BLaER1 treated with 17β-estradiol and CSF1 and Interleukin-3, amounts not matched to agents 10 nM and 100 nM (cell line): Measurements from ENCODE around the gene SYP.

ENCODE experiments used
- H3K27ac ChIP-seq, 11 experiments: shearing (Covaris generic); formaldehyde crosslinking; 2 replicates each; pipeline ENCODE4 v1.8.1; 2022
- H3K27me3 ChIP-seq, 11 experiments: shearing (Covaris generic); formaldehyde crosslinking; 2 replicates each; pipeline ENCODE4 v1.8.1; 2022
- H3K36me3 ChIP-seq, 11 experiments: shearing (Covaris generic); formaldehyde crosslinking; 2 replicates each; pipeline ENCODE4 v1.8.1; 2022
- H3K4me1 ChIP-seq, 10 experiments: shearing (Covaris generic); formaldehyde crosslinking; 2 replicates each; pipeline ENCODE4 v1.8.1; 2022
- H3K4me2 ChIP-seq, 11 experiments: shearing (Covaris generic); formaldehyde crosslinking; 2 replicates each; pipeline ENCODE4 v1.8.1; 2022
- H3K4me3 ChIP-seq, 10 experiments: shearing (Covaris generic); formaldehyde crosslinking; 2 replicates each; pipeline ENCODE4 v1.8.1; 2022
- H3K9ac ChIP-seq, 11 experiments: shearing (Covaris generic); formaldehyde crosslinking; 2 replicates each; pipeline ENCODE4 v1.8.1; 2022
- H3K9me3 ChIP-seq, 11 experiments: shearing (Covaris generic); formaldehyde crosslinking; replicated peaks in 1 of 11; 2 replicates each; pipeline ENCODE4 v1.8.1; 2022
- H4K20me1 ChIP-seq, 11 experiments: shearing (Covaris generic); formaldehyde crosslinking; 2 replicates each; pipeline ENCODE4 v1.8.1; 2022
- Cebpa-rat ChIP-seq, 11 experiments: shearing (Covaris generic); IDR thresholded peaks; 2 replicates each; pipeline ENCODE4 v1.8.1; 2022

The SYP gene

GRCh38 chrX:49242545-49243066, 42.6 kb upstream of the SYP start:
- Histone ChIP-seq H4K20me1 (peaks cover 0 to 14% (median 0%) of the 10 kb centered on the region in 11 experiments; a peak in 9 of 22 replicates), H3K4me2 (peak overlapping the region in 3 of 11 experiments; percentile 5 to 41 (median 30); a peak in 4 of 22 replicates), H3K27ac (peak overlapping the region in 3 of 11 experiments; percentile 4 to 15 (median 12); a peak in 2 of 22 replicates), H3K36me3 (peaks cover 10 to 55% (median 35%) of the 10 kb centered on the region in 11 experiments; a peak in 19 of 22 replicates), H3K4me3 (no peak overlapping the region), H3K27me3 (peaks cover 33 to 82% (median 56%) of the 10 kb centered on the region in 11 experiments), H3K9ac (no peak overlapping the region), H3K9me3 (no peaks in the 10 kb centered on the region), H3K4me1 (peaks cover 0 to 46% (median 19%) of the 10 kb centered on the region in 10 experiments; a peak in 14 of 20 replicates)
- TF ChIP-seq Cebpa-rat (IDR thresholded peaks at IDR 0.05): no peak

GRCh38 chrX:49238735-49239134, 38.7 kb upstream of the SYP start:
- H3K9ac ChIP-seq: no peak overlapping the region; a peak in 1 of 22 replicates
- H4K20me1 ChIP-seq: peaks cover 0 to 11% (median 0%) of the 10 kb centered on the region in 11 experiments; a peak in 6 of 22 replicates
- peaks cover 17 to 63% (median 37%) of the 10 kb centered on the region in 10 experiments; a peak in 19 of 20 replicates for H3K4me1 ChIP-seq
- H3K27me3 ChIP-seq: peaks cover 11 to 54% (median 33%) of the 10 kb centered on the region in 11 experiments; a peak in 20 of 22 replicates
- H3K9me3 ChIP-seq: peaks cover 0 to 6% (median 0%) of the 10 kb centered on the region in 11 experiments; a peak in 4 of 22 replicates
- TF ChIP-seq Cebpa-rat (IDR thresholded peaks at IDR 0.05): no peak
- no peak overlapping the region for H3K4me3 ChIP-seq
- H3K36me3 ChIP-seq: peaks cover 0 to 20% (median 11%) of the 10 kb centered on the region in 11 experiments; a peak in 15 of 22 replicates
- peak overlapping the region in 5 of 11 experiments; percentile 67 to 86 (median 79); a peak in 8 of 22 replicates for H3K4me2 ChIP-seq
- H3K27ac ChIP-seq: peak overlapping the region in 2 of 11 experiments; percentile 81 to 85; a peak in 3 of 22 replicates

DNA sequence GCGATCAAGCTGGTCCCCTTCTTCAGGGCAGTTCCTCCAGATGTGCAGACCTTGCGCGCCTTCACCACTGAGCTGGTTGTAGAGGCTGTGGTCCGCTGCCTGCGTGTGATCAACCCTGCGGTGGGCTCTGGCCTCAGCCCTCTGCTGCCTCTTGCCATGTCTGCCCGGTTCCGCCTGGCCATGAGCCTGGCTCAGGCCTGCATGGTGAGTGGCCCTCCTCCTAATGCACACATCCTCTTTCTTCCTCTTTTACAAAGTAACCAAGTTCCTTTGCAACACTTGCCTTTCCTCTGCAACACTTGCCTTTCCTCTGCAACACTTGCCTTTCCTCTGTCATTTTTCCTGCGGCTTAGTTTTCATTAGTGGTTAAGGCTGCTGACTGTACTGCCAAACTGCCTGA, 37.1 kb upstream of the SYP start:
- Histone ChIP-seq H3K27me3 (peaks cover 0 to 38% (median 16%) of the 10 kb centered on the region in 11 experiments; a peak in 15 of 22 replicates), H3K4me3 (peak overlapping the region in 5 of 10 experiments; percentile 5 to 62 (median 28); a peak in 6 of 20 replicates), H3K9ac (peak overlapping the region in 8 of 11 experiments; percentile 5 to 83 (median 51); a peak in 10 of 22 replicates), H3K4me2 (peak overlapping the region; percentile 66 to 86 (median 75); a peak in 21 of 22 replicates), H3K4me1 (peaks cover 17 to 58% (median 30%) of the 10 kb centered on the region in 10 experiments; a peak in 19 of 20 replicates), H3K27ac (peak overlapping the region in 10 of 11 experiments; percentile 25 to 88 (median 78); a peak in 19 of 22 replicates), H3K36me3 (peaks cover 0 to 5% (median 0%) of the 10 kb centered on the region in 11 experiments; a peak in 4 of 22 replicates), H4K20me1 (peaks cover 0 to 11% (median 0%) of the 10 kb centered on the region in 11 experiments; a peak in 4 of 22 replicates), H3K9me3 (peaks cover 0 to 6% (median 0%) of the 10 kb centered on the region in 11 experiments; a peak in 4 of 22 replicates)
- TF ChIP-seq Cebpa-rat (IDR thresholded peaks at IDR 0.05): peak in 8 of 11 experiments; percentile 9 to 75 (median 54); a peak in 11 of 22 replicates

- Histone ChIP-seq H3K9ac (no peak overlapping the region), H4K20me1 (no peaks in the 10 kb centered on the region), H3K27ac (no peak overlapping the region), H3K4me3 (no peak overlapping the region), H3K27me3 (peaks cover 0 to 32% (median 16%) of the 10 kb centered on the region in 11 experiments; a peak in 14 of 22 replicates), H3K9me3 (peaks cover 0 to 23% (median 7%) of the 10 kb centered on the region in 11 experiments; a peak in 9 of 22 replicates), H3K4me2 (no peak overlapping the region), H3K4me1 (peaks cover 17 to 37% (median 25%) of the 10 kb centered on the region in 10 experiments; a peak in 19 of 20 replicates), H3K36me3 (no peaks in the 10 kb centered on the region; a peak in 2 of 22 replicates)
- TF ChIP-seq Cebpa-rat (IDR thresholded peaks at IDR 0.05): no peak
Observed at GRCh38 chrX:49233887-49234555, 34.0 kb upstream of the SYP start.

- TF ChIP-seq Cebpa-rat (IDR thresholded peaks at IDR 0.05): no peak
- Histone ChIP-seq H3K9me3 (peaks cover 0 to 24% (median 7%) of the 10 kb centered on the region in 11 experiments; a peak in 10 of 22 replicates), H3K4me3 (no peak within 1 kb of the TSS)
Observed at GRCh38 chrX:49233176-49233575, 33.2 kb upstream of the SYP start, which contains the start of gene CACNA1F. Gene CACNA1F, minus strand, starts transcription at chrX:49233340. Its CDS starts 31 bp downstream, at chrX:49233309.

DNA sequence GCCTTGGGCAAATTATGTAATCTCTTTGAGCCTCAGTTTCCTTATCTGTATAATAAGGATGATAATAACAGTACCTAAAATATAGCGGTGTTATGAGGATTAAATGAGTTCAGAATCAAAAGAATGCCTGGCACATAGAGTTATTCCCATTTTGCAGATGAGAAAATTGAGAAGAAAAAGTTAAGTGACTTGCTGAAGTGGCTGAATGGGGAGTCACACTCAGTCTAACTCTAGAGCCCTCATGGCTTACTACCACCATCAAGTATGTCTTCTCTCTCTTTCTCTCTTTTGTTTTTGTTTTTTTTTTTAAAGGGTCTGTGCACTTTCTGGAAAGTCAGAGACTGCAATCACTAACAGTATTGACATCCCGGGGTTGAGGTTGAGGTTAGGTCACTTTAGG, 32.5 kb upstream of the SYP start:
- Histone ChIP-seq H3K9me3 (peaks cover 0 to 28% (median 7%) of the 10 kb centered on the region in 11 experiments; a peak in 11 of 22 replicates), H3K4me2 (no peak overlapping the region), H3K36me3 (no peaks in the 10 kb centered on the region), H4K20me1 (no peaks in the 10 kb centered on the region), H3K9ac (no peak overlapping the region), H3K27me3 (peaks cover 0 to 29% (median 14%) of the 10 kb centered on the region in 11 experiments; a peak in 14 of 22 replicates), H3K27ac (no peak overlapping the region), H3K4me3 (no peak overlapping the region), H3K4me1 (peaks cover 15 to 23% (median 17%) of the 10 kb centered on the region in 10 experiments; a peak in 19 of 20 replicates)
- TF ChIP-seq Cebpa-rat (IDR thresholded peaks at IDR 0.05): no peak

More at GRCh38 chrX:49233176-49233575, 33.2 kb upstream of the SYP start, which contains the start of gene CACNA1F:
- no peak within 1 kb of the TSS for H3K27ac ChIP-seq
- H3K27me3 ChIP-seq: peaks cover 0 to 29% (median 14%) of the 10 kb centered on the region in 11 experiments; a peak in 14 of 22 replicates
- no peak within 1 kb of the TSS for H3K9ac ChIP-seq
- no peaks in the 10 kb centered on the region for H4K20me1 ChIP-seq
- no peaks in the 10 kb centered on the region for H3K36me3 ChIP-seq
- no peak within 1 kb of the TSS for H3K4me2 ChIP-seq
- H3K4me1 ChIP-seq: peaks cover 17 to 30% (median 21%) of the 10 kb centered on the region in 10 experiments; a peak in 19 of 20 replicates

DNA sequence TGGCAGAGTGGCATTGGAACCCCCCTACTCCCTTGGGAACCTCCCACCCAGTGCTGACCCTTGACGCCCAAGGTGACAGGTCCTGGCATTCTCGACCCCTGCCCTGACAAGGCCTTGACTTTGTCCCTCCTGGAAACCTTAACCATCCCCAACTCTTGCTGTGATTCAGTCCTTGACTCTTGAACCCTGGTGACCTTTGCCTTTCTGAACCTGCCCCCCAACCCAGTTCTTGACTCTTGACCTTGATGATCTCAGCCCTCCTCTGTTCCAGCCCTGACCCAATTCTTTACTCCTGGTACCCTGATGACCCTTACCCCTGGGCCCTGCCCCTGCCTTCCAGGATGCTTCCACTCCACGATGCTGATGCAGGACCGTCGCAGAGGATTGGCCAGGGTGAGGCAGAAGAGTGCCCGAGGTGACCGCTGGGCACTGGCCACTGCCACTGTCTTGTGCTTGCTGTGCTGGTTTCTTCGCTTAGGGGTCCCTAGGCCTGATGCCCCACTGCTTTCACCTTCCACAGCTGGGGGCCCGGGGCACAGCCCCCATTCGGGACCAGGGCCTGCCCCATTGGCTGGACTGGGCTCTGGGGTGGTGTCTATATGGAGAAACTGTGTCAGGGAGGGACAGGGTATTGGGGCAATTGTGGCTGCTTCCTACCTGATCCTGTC, 31.5 kb upstream of the SYP start:
- Histone ChIP-seq H3K4me1 (peaks cover 5 to 13% (median 7%) of the 10 kb centered on the region in 10 experiments; a peak in 17 of 20 replicates), H3K4me2 (0 out of 22 replicates have a peak overlapping the region, but pooled peaks of 1 of the 11 experiments have one; percentile 43), H4K20me1 (no peaks in the 10 kb centered on the region), H3K36me3 (no peaks in the 10 kb centered on the region), H3K27me3 (peaks cover 0 to 21% (median 11%) of the 10 kb centered on the region in 11 experiments; a peak in 14 of 22 replicates), H3K4me3 (no peak overlapping the region), H3K27ac (no peak overlapping the region), H3K9ac (no peak overlapping the region), H3K9me3 (peaks cover 0 to 28% (median 7%) of the 10 kb centered on the region in 11 experiments; a peak in 11 of 22 replicates)
- TF ChIP-seq Cebpa-rat (IDR thresholded peaks at IDR 0.05): no peak
